ENCODE results near the gene RANBP9.

DNA sequence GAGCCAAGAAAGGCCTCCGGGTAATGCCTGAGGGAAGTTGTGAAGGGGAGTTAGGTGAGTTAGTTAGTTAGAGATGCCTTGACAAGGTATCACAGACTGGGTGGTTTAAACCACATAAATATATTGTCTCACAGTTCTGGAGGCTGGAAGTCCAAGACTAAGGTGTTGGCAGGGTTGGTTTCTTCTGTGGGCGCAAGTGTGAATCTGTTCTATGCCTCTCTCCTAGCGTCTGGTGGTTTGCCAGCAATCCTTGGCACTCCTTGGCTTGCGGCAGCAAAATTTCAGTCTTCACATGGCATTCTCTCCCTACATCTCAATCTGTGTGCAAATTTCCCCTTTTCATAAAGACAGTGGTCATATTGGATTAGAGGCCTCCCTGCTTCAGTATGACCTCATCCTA lies 29.7 kb upstream of the RANBP9 start:
- TF ChIP-seq CTCF (conservative IDR thresholded peaks at IDR 0.05) (no peak), ZFX (IDR thresholded peaks at IDR 0.05) (no peak)

All from C4-2B (cell line).